H1 (cell line): Measurements from ENCODE around the gene TAMALIN. TPM values are rescaled to one million over a fixed set of nuclear protein-coding genes. Genes with fewer than 3 reads are reported as not detected.

Source experiments
- ATF2 ChIP-seq: IDR thresholded peaks from 2 replicates; pipeline ENCODE4 v1.6.1; 2012; ENCODE audit warnings: low read length, inconsistent platforms
- CTCF ChIP-seq, 3 experiments: IDR thresholded peaks; 1 replicate in 2 of 3; 2 replicates in 1 of 3; pipeline versions ENCODE4 v1.5.1 to v1.6.1; 2011; ENCODE audit warnings: low read length in 3 of 3, mild to moderate bottlenecking in 3 of 3, inconsistent platforms in 2 of 3, low read depth in 1 of 3, moderate library complexity in 1 of 3; ENCODE audit not compliant: insufficient read depth in 1 of 3; ENCODE audit errors: control extremely low read depth in 1 of 3
- EP300 ChIP-seq, 2 experiments: IDR thresholded peaks; 1 replicate in 1 of 2; 2 replicates in 1 of 2; pipeline ENCODE4 v1.6.1; 2011 to 2012; ENCODE audit warnings: low read depth in 2 of 2, low read length in 2 of 2, mild to moderate bottlenecking in 2 of 2, borderline replicate concordance in 1 of 2, inconsistent platforms in 1 of 2, moderate library complexity in 1 of 2
- KDM4A ChIP-seq: IDR thresholded peaks from one replicate; pipeline ENCODE4 v1.7.1; 2012; ENCODE audit warnings: low read depth, mild to moderate bottlenecking, moderate library complexity, low read length, inconsistent platforms; ENCODE audit not compliant: severe bottlenecking
- KDM5A ChIP-seq: fragments of 200-600 bp; IDR thresholded peaks from 2 replicates; pipeline ENCODE4 v1.7.1; 2012; ENCODE audit warnings: mild to moderate bottlenecking, low read length, inconsistent platforms, mixed read lengths
- POLR2A ChIP-seq, 2 experiments: IDR thresholded peaks; 1 replicate in 1 of 2; 2 replicates in 1 of 2; pipeline ENCODE4 v1.6.1; 2011; ENCODE audit warnings: low read depth in 2 of 2, low read length in 2 of 2, mild to moderate bottlenecking in 2 of 2; ENCODE audit errors: control extremely low read depth in 1 of 2
- SIX5 ChIP-seq: IDR thresholded peaks from 2 replicates; pipeline ENCODE4 v1.6.1; 2011; ENCODE audit warnings: mild to moderate bottlenecking, low read depth, low read length
- SUZ12 ChIP-seq: fragments of 200-600 bp; sonication (generic); IDR thresholded peaks from 2 replicates; pipeline ENCODE4 v1.6.1; 2012; ENCODE audit warnings: mild to moderate bottlenecking, inconsistent platforms, low read length, moderate library complexity, mixed read lengths
- YY1 ChIP-seq: IDR thresholded peaks from 2 replicates; pipeline ENCODE4 v1.6.1; 2011; ENCODE audit warnings: low read depth, mild to moderate bottlenecking, low read length
- polyA plus RNA-seq, 7 experiments: library from polyadenylated mRNA; depleted of rRNA in 3 of 7; stranded (reverse) in 5 of 7; unstranded in 2 of 7; fragments of >200 nt in 5 of 7; fragments of 200-250 nt in 2 of 7; gene quantifications; 1 replicate in 5 of 7; 2 replicates in 1 of 7; 4 replicates in 1 of 7; pipeline versions ENCODE4 v1.2.1 to v1.2.3, GENCODE V29; 2011 to 2013; ENCODE audit warnings: missing spikeins in 2 of 7, mixed read lengths in 2 of 7
- total RNA-seq: library from RNA; stranded (reverse); fragmentation: NEBNext Ultra II Directional; extraction: Animal tissue kit (Norgen Biotek cat#: 25700); gene quantifications from 2 replicates; pipeline ENCODE4 v1.2.1, GENCODE V29; 2021

The TAMALIN gene
- total and polyA plus RNA-seq, 2 of the 8 experiments (the other 6 are each of a cell fraction or from before 2014, with no cell fraction given) = 2.6 to 4.9 TPM

- TF ChIP-seq CTCF (IDR thresholded peaks at IDR 0.05; ENCODE audit: control extremely low read depth in 1 of 3, insufficient read depth in 1 of 3, low read depth in 1 of 3, low read length in 3 of 3) (no peak), KDM4A (no peak), ATF2 (no peak), SIX5 (no peak), SUZ12 (no peak), POLR2A (IDR thresholded peaks at IDR 0.05; ENCODE audit: control extremely low read depth in 1 of 2, low read depth in 2 of 2, low read length in 2 of 2) (no peak), EP300 (IDR thresholded peaks at IDR 0.05; ENCODE audit: borderline replicate concordance in 1 of 2, low read depth in 2 of 2, low read length in 2 of 2) (no peak), KDM5A (no peak), YY1 (no peak)
- TF ChIP-seq, all 59 proteins: peak for 0
Observed at GRCh38 chr12:51997136-51997535, 9.6 kb upstream of the TAMALIN start (continued).
